H1 (cell line): ENCODE data around the gene CACNA2D3. TPM values are rescaled to one million over a fixed set of nuclear protein-coding genes. Genes with fewer than 3 reads are reported as not detected.

ENCODE experiments used
- CTCF ChIA-PET: fragments of 300-600 bp; sonication (Branson Sonifier 250); formaldehyde crosslinking; loops from one replicate; lab custom pipeline; 2021; ENCODE audit not compliant: partially characterized antibody; lab: Charles Lee
- POLR2A ChIA-PET: fragments of 300-600 bp; sonication (Branson Sonifier 250); formaldehyde crosslinking; loops from one replicate; lab custom pipeline; 2021; ENCODE audit warnings: inconsistent platforms; ENCODE audit not compliant: partially characterized antibody; lab: Charles Lee
- DNase-seq, 2 experiments: peaks; one replicate each; pipeline versions ENCODE4 v3.0.0 to v3.0.0-alpha.2; 2010 to 2022; ENCODE audit warnings: low spot score in 2 of 2, low read depth in 1 of 2, mixed read lengths in 1 of 2
- FAIRE-seq: peaks from 2 replicates; lab custom pipeline; 2011; peaks lifted over from hg19 to GRCh38; lab: Jason Lieb, UNC
- H2AFZ ChIP-seq: 2 replicates; pipeline ENCODE4 v1.8.1; 2012; ENCODE audit warnings: low read length, inconsistent platforms
- H2AK5ac ChIP-seq: 2 replicates; pipeline ENCODE4 v1.6.1; 2013; ENCODE audit warnings: low read depth, low read length
- H2BK120ac ChIP-seq: replicated peaks from 2 replicates; pipeline ENCODE3; 2013; ENCODE audit warnings: low read depth, low read length, inconsistent platforms
- H2BK12ac ChIP-seq: 2 replicates; pipeline ENCODE4 v1.6.1; 2013; ENCODE audit warnings: low read depth, low read length
- H2BK15ac ChIP-seq: 2 replicates; pipeline ENCODE4 v1.6.1; 2013; ENCODE audit warnings: low read length
- H2BK20ac ChIP-seq: 2 replicates; pipeline ENCODE4 v1.6.1; 2013; ENCODE audit warnings: low read length
- H2BK5ac ChIP-seq: 2 replicates; pipeline ENCODE4 v1.6.1; 2013; ENCODE audit warnings: low read depth, low read length
- H3K14ac ChIP-seq: 2 replicates; pipeline ENCODE4 v1.6.1; 2013; ENCODE audit warnings: inconsistent platforms; ENCODE audit not compliant: insufficient read length
- H3K18ac ChIP-seq: 2 replicates; pipeline ENCODE4 v1.6.1; 2013; ENCODE audit warnings: low read length; ENCODE audit errors: extremely low read depth
- H3K23ac ChIP-seq: 2 replicates; pipeline ENCODE4 v1.6.1; 2013; ENCODE audit warnings: inconsistent platforms; ENCODE audit not compliant: insufficient read length
- H3K23me2 ChIP-seq: 2 replicates; pipeline ENCODE4 v1.6.1; 2013; ENCODE audit warnings: low read depth, low read length
- H3K27ac ChIP-seq: 2 replicates; pipeline ENCODE4 v1.6.1; 2011; ENCODE audit warnings: low read depth, low read length, inconsistent platforms
- H3K27me3 ChIP-seq, 4 experiments: replicated peaks in 1 of 4; 1 replicate in 1 of 4; 2 replicates in 3 of 4; pipeline versions ENCODE4 v1.6.1 to v1.8.1; 2011 to 2013; ENCODE audit warnings: low read length in 3 of 4, mild to moderate bottlenecking in 3 of 4, inconsistent platforms in 2 of 4, mixed read lengths in 2 of 4, moderate library complexity in 1 of 4; ENCODE audit not compliant: control insufficient read depth in 3 of 4, insufficient read depth in 3 of 4; ENCODE audit errors: extremely low read depth in 1 of 4
- H3K36me3 ChIP-seq, 4 experiments: 2 replicates each; pipeline versions ENCODE4 v1.6.1 to v1.8.1; 2011 to 2013; ENCODE audit warnings: mild to moderate bottlenecking in 4 of 4, low read length in 3 of 4, moderate library complexity in 2 of 4, control low read depth in 1 of 4, inconsistent platforms in 1 of 4; ENCODE audit not compliant: insufficient read depth in 4 of 4, control insufficient read depth in 2 of 4
- H3K4ac ChIP-seq: replicated peaks from 2 replicates; pipeline ENCODE3; 2013; ENCODE audit warnings: low read length, low read depth, mixed read lengths, inconsistent platforms; ENCODE audit not compliant: insufficient read length
- H3K4me1 ChIP-seq, 4 experiments: replicated peaks in 1 of 4; 1 replicate in 1 of 4; 2 replicates in 3 of 4; pipeline versions ENCODE4 v1.6.1 to v1.8.1; 2011 to 2013; ENCODE audit warnings: low read length in 3 of 4, inconsistent platforms in 2 of 4, mixed read lengths in 1 of 4; ENCODE audit not compliant: insufficient read depth in 4 of 4, control insufficient read depth in 3 of 4
- H3K4me2 ChIP-seq, 2 experiments: 2 replicates each; pipeline versions ENCODE4 v1.6.1 to v1.8.1; 2011 to 2013; ENCODE audit warnings: low read depth in 2 of 2, low read length in 2 of 2, control low read depth in 1 of 2, inconsistent platforms in 1 of 2, mild to moderate bottlenecking in 1 of 2; ENCODE audit not compliant: insufficient read depth in 1 of 2
- H3K4me3 ChIP-seq, 4 experiments: fragments of 200-600, 300-600 bp in 1 of 4; sonication (generic), shearing (Covaris generic), sonication (Bioruptor Twin) in 1 of 4; 2 replicates each; pipeline versions ENCODE4 v1.5.1 to v1.8.1; 2011 to 2016; ENCODE audit warnings: low read length in 4 of 4, low read depth in 3 of 4, control low read depth in 2 of 4, inconsistent platforms in 2 of 4, mild to moderate bottlenecking in 2 of 4, mixed read lengths in 1 of 4, moderate library complexity in 1 of 4; ENCODE audit not compliant: insufficient read depth in 2 of 4; ENCODE audit errors: extremely low read depth in 1 of 4
- H3K56ac ChIP-seq: replicated peaks from 2 replicates; pipeline ENCODE3; 2013; ENCODE audit warnings: low read depth, mild to moderate bottlenecking, mixed read lengths, low read length, inconsistent platforms; ENCODE audit not compliant: insufficient read length
- H3K79me1 ChIP-seq: 2 replicates; pipeline ENCODE4 v1.6.1; 2013; ENCODE audit warnings: low read depth, low read length, control low read depth
- H3K79me2 ChIP-seq, 2 experiments: 2 replicates each; pipeline versions ENCODE4 v1.6.1 to v1.8.1; 2012 to 2013; ENCODE audit warnings: low read length in 2 of 2, mild to moderate bottlenecking in 2 of 2, inconsistent platforms in 1 of 2; ENCODE audit not compliant: insufficient read depth in 2 of 2, control insufficient read depth in 1 of 2
- H3K9ac ChIP-seq, 4 experiments: replicated peaks in 1 of 4; 1 replicate in 1 of 4; 2 replicates in 3 of 4; pipeline versions ENCODE4 v1.6.1 to v1.8.1; 2011 to 2013; ENCODE audit warnings: low read depth in 3 of 4, low read length in 3 of 4, control low read depth in 2 of 4, mild to moderate bottlenecking in 2 of 4, moderate library complexity in 2 of 4, inconsistent platforms in 1 of 4; ENCODE audit errors: extremely low read depth in 1 of 4
- H3K9me3 ChIP-seq, 2 experiments: 2 replicates each; pipeline versions ENCODE4 v1.6.1 to v1.8.1; 2012 to 2013; ENCODE audit warnings: mild to moderate bottlenecking in 2 of 2, moderate library complexity in 2 of 2, control low read depth in 1 of 2, inconsistent platforms in 1 of 2, low read depth in 1 of 2, low read length in 1 of 2, mixed read lengths in 1 of 2; ENCODE audit not compliant: insufficient read depth in 2 of 2
- H4K20me1 ChIP-seq, 2 experiments: replicated peaks in 1 of 2; 2 replicates each; pipeline versions ENCODE3 to v1.8.1; 2011 to 2013; ENCODE audit warnings: inconsistent platforms in 2 of 2, low read length in 2 of 2, mild to moderate bottlenecking in 1 of 2; ENCODE audit not compliant: insufficient read depth in 2 of 2, control insufficient read depth in 1 of 2
- H4K5ac ChIP-seq: 2 replicates; pipeline ENCODE4 v1.6.1; 2013; ENCODE audit warnings: low read length, low read depth, mixed read lengths, inconsistent platforms; ENCODE audit not compliant: insufficient read length
- H4K8ac ChIP-seq: 2 replicates; pipeline ENCODE4 v1.8.0; 2013; ENCODE audit warnings: mild to moderate bottlenecking, moderate library complexity, low read length, inconsistent platforms; ENCODE audit not compliant: insufficient read depth; ENCODE audit errors: extremely low read depth
- H4K91ac ChIP-seq: replicated peaks from 2 replicates; pipeline ENCODE3; 2013; ENCODE audit warnings: low read length, mixed read lengths, inconsistent platforms; ENCODE audit not compliant: insufficient read length
- BACH1 ChIP-seq: IDR thresholded peaks from 2 replicates; pipeline ENCODE4 v1.6.1; 2012; ENCODE audit warnings: low read length, improper control_type of control experiment
- E2F6 ChIP-seq: IDR thresholded peaks from 2 replicates; pipeline ENCODE4 v1.6.1; 2012; ENCODE audit warnings: inconsistent platforms
- FOSL1 ChIP-seq: IDR thresholded peaks from 2 replicates; pipeline ENCODE4 v1.6.1; 2011; ENCODE audit warnings: mild to moderate bottlenecking, low read depth, low read length, moderate library complexity; ENCODE audit not compliant: insufficient read depth
- HDAC6 ChIP-seq: IDR thresholded peaks from one replicate; pipeline ENCODE4 v1.7.1; 2012; ENCODE audit warnings: low read depth, mild to moderate bottlenecking, inconsistent platforms, low read length, moderate library complexity
- KDM4A ChIP-seq: IDR thresholded peaks from one replicate; pipeline ENCODE4 v1.7.1; 2012; ENCODE audit warnings: low read depth, mild to moderate bottlenecking, moderate library complexity, low read length, inconsistent platforms; ENCODE audit not compliant: severe bottlenecking
- KDM5A ChIP-seq: fragments of 200-600 bp; IDR thresholded peaks from 2 replicates; pipeline ENCODE4 v1.7.1; 2012; ENCODE audit warnings: mild to moderate bottlenecking, low read length, inconsistent platforms, mixed read lengths
- POLR2A ChIP-seq, 2 experiments: IDR thresholded peaks; 1 replicate in 1 of 2; 2 replicates in 1 of 2; pipeline ENCODE4 v1.6.1; 2011; ENCODE audit warnings: low read depth in 2 of 2, low read length in 2 of 2, mild to moderate bottlenecking in 2 of 2; ENCODE audit errors: control extremely low read depth in 1 of 2
- POLR2AphosphoS5 ChIP-seq: IDR thresholded peaks from 2 replicates; pipeline ENCODE4 v1.6.1; 2011; ENCODE audit warnings: low read depth, low read length
- RAD21 ChIP-seq, 2 experiments: IDR thresholded peaks in 1 of 2; conservative IDR thresholded peaks in 1 of 2; 2 replicates each; pipeline ENCODE4 v1.6.1; 2011; ENCODE audit warnings: low read depth in 2 of 2, low read length in 2 of 2, improper control_type of control experiment in 1 of 2, inconsistent platforms in 1 of 2, mild to moderate bottlenecking in 1 of 2, moderate library complexity in 1 of 2
- RFX5 ChIP-seq: IDR thresholded peaks from 2 replicates; pipeline ENCODE4 v1.6.1; 2011; ENCODE audit warnings: low read depth, low read length, improper control_type of control experiment, borderline replicate concordance
- TCF12 ChIP-seq: IDR thresholded peaks from 2 replicates; pipeline ENCODE4 v1.6.1; 2011; ENCODE audit warnings: low read depth, mild to moderate bottlenecking, low read length
- YY1 ChIP-seq: IDR thresholded peaks from 2 replicates; pipeline ENCODE4 v1.6.1; 2011; ENCODE audit warnings: low read depth, mild to moderate bottlenecking, low read length
- WGBS, 2 experiments: shearing (Covaris generic) in 1 of 2; methylation state at CpG; one replicate each; pipeline versions ENCODE4 v1.1.6 to v1.1.7; 2013 to 2015; ENCODE audit warnings: low lambda C conversion rate in 2 of 2, mixed read lengths in 2 of 2, inconsistent platforms in 1 of 2, low coverage in 1 of 2, missing lambda C conversion rate in 1 of 2; ENCODE audit not compliant: insufficient replicate concordance in 2 of 2, insufficient coverage in 1 of 2, insufficient read length in 1 of 2; ENCODE audit errors: extremely low coverage in 1 of 2, missing lambda C conversion rate in 1 of 2; 5-methylcytosine and 5-hydroxymethylcytosine counted together
- polyA plus RNA-seq, 7 experiments: library from polyadenylated mRNA; depleted of rRNA in 3 of 7; stranded (reverse) in 5 of 7; unstranded in 2 of 7; fragments of >200 nt in 5 of 7; fragments of 200-250 nt in 2 of 7; gene quantifications; 1 replicate in 5 of 7; 2 replicates in 1 of 7; 4 replicates in 1 of 7; pipeline versions ENCODE4 v1.2.1 to v1.2.3, GENCODE V29; 2011 to 2013; ENCODE audit warnings: missing spikeins in 2 of 7, mixed read lengths in 2 of 7
- total RNA-seq: library from RNA; stranded (reverse); fragmentation: NEBNext Ultra II Directional; extraction: Animal tissue kit (Norgen Biotek cat#: 25700); gene quantifications from 2 replicates; pipeline ENCODE4 v1.2.1, GENCODE V29; 2021
- TF ChIP-seq, protein P1 (sequence below): IDR thresholded peaks from 2 replicates; pipeline ENCODE4 v1.6.1; 2012; ENCODE audit warnings: inconsistent platforms

CACNA2D3 gene
- total and polyA plus RNA-seq, 2 of the 8 experiments (the other 6 are each of a cell fraction or from before 2014, with no cell fraction given) = 1.5 to 1.8 TPM

DNA sequence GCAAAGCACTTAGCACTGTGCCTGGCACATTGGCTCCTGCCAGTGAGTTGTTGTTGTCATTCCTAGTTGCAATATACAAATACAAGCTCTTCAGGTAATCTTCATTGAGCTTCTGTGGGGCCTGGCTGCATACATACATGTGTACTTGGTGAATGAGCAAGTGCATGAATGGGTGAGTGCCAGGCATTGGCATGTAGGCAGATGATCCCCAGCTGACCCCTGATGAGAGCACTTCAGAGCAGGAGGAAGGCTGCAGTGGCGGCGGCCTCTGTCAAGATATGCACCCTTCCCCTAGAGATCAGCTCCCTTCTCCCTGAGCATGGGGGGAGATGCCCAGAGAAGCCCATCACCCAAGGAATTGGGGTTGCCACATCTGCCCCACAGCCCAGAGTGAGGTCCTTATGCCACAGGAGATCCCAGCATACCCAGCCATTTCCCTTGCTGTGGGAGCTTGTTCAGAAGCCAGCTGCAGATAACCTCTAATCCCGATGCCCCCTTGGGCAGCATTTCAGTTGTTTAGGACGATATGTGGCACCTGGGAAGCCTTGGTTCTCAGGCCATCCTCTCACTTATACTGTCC, 8.8 kb downstream of the CACNA2D3 start:
- H3K27ac ChIP-seq = no peak overlapping the region
- TF ChIP-seq RFX5 = no peak
- no peak for TF ChIP-seq RAD21 (IDR thresholded peaks at IDR 0.05 in 1 of 2, conservative IDR thresholded peaks at IDR 0.05 in 1 of 2; ENCODE audit: low read depth in 2 of 2, low read length in 2 of 2)
- TF ChIP-seq FOSL1 = no peak
- no peak for TF ChIP-seq YY1
- no peak for TF ChIP-seq KDM4A
- no peak for TF ChIP-seq HDAC6
- no peak for TF ChIP-seq POLR2A (IDR thresholded peaks at IDR 0.05; ENCODE audit: control extremely low read depth in 1 of 2, low read depth in 2 of 2, low read length in 2 of 2)
- TF ChIP-seq, protein P1, sequence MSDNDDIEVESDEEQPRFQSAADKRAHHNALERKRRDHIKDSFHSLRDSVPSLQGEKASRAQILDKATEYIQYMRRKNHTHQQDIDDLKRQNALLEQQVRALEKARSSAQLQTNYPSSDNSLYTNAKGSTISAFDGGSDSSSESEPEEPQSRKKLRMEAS = no peak
- no peak for TF ChIP-seq E2F6
- no peak for TF ChIP-seq TCF12
- TF ChIP-seq BACH1 = no peak
- TF ChIP-seq KDM5A = no peak
- no peak for TF ChIP-seq POLR2AphosphoS5

More for the DNA sequence above, 8.8 kb downstream of the CACNA2D3 start:
- Histone ChIP-seq H3K56ac (no peak overlapping the region), H3K79me1 (no peaks in the 10 kb centered on the region; the same call in 1 of the 2 replicates), H3K23me2 (no peaks in the 10 kb centered on the region), H3K79me2 (no peaks in the 10 kb centered on the region), H2BK20ac (no peak overlapping the region), H4K5ac (no peak overlapping the region), H2BK15ac (peak overlapping the region; percentile 23; the same call in 1 of the 2 replicates), H2AK5ac (no peak overlapping the region), H3K4ac (no peak overlapping the region), H3K27me3 (no peaks in the 10 kb centered on the region), H3K4me2 (no peak overlapping the region), H3K36me3 (no peaks in the 10 kb centered on the region; a peak in 1 of 8 replicates), H2AFZ (no peak overlapping the region), H3K4me1 (peaks cover 0 to 6% (median 3%) of the 10 kb centered on the region in 4 experiments; a peak in 2 of 7 replicates), H4K91ac (no peak overlapping the region), H4K8ac (no peak overlapping the region), H3K18ac (no peak overlapping the region), H4K20me1 (no peaks in the 10 kb centered on the region), H3K14ac (no peak overlapping the region), H2BK12ac (no peak overlapping the region), H3K23ac (no peak overlapping the region), H2BK5ac (no peak overlapping the region), H3K9me3 (no peaks in the 10 kb centered on the region), H3K4me3 (no peak overlapping the region), H3K9ac (no peak overlapping the region), H2BK120ac (no peak overlapping the region)
- WGBS, 2 experiments = 85% methylated on average over 4 of the region's 4 CpGs; no CpG with 5 or more reads in 1 of the 2 experiments
- DNase-seq (no peak), FAIRE-seq (no peak)
- CTCF ChIA-PET = interaction anchor here (0.6 to 1.7 kb wide), 5 partner anchors 11 to 188 kb away, joined by 3 to 5 read pairs (median 4); no protein-coding TSS in a partner anchor
- POLR2A ChIA-PET = interaction anchor here (0.5 kb wide), 1 partner anchor 204 kb away, joined by 6 read pairs; no protein-coding TSS in a partner anchor
